ENCODE results near the gene INO80D.
A peak's percentile ranks its signal among the peaks of the same experiment; 100 is the strongest.

The INO80D gene

GRCh38 chr2:205975082-205975949, 110.7 kb downstream of the INO80D start:
- DNase-seq = no peak

DNA sequence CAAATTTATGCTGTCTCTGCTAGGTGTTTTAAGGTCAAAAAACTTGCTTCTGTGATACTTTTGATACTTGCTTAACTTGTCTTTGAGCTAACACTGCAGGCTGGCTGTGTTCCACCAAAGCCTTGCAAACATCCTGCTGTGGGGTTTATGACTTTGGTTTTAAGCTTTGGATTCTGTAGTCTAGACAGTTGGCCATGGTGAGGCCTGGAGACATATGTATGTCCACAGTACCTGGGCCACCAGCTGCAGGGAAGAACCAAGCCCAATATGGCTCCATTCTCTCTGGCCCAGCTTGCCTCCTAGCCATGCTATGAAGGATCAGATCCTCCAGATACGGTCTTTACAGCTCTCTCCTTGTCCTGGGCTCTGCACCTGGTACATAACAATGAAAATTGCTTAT, 113.9 kb downstream of the INO80D start:
- DNase-seq = no peak

GRCh38 chr2:205970348-205970747, 115.6 kb downstream of the INO80D start:
- DNase-seq = no peak

DNA sequence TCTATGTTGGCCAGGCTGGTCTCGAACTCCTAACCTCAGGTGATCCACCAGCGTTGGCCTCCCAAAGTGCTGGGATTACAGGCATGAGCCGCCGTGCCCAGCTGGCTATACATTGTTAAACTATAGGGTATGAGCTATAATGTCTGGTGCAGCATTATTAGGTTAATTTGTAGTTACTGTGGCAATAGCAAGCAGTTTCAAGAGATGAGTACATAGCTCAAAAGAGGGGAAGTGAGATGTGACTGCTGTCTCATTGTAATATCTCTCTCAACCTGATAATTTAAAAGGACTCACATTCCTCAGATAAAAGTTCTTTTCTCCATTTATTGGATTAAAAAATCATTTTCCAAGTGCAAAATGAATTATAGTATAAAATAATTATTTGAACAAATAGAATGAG, 116.4 kb downstream of the INO80D start:
- DNase-seq = no peak

GRCh38 chr2:205967391-205968075, 118.4 kb downstream of the INO80D start:
- no peak for DNase-seq

DNA sequence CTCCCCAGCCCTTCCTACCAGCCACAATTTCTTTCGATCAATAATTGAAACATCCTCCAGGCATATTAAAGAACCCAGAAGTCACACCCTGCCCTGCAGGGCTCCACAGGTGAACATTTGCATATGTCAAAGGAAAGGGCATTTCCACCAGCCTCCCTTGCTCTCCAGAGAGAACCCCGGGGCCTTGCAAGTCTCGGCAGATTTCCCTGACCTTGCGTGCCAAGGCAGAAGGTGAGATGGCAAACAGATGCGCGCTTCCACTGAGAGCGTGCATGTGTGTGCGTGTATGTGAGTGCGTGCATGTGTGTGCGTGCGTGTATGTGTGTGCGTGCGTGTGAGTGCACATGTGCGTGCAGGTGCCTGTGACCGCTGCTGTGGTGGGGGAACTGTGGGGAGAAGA, 120.3 kb downstream of the INO80D start:
- no peak for DNase-seq

DNA sequence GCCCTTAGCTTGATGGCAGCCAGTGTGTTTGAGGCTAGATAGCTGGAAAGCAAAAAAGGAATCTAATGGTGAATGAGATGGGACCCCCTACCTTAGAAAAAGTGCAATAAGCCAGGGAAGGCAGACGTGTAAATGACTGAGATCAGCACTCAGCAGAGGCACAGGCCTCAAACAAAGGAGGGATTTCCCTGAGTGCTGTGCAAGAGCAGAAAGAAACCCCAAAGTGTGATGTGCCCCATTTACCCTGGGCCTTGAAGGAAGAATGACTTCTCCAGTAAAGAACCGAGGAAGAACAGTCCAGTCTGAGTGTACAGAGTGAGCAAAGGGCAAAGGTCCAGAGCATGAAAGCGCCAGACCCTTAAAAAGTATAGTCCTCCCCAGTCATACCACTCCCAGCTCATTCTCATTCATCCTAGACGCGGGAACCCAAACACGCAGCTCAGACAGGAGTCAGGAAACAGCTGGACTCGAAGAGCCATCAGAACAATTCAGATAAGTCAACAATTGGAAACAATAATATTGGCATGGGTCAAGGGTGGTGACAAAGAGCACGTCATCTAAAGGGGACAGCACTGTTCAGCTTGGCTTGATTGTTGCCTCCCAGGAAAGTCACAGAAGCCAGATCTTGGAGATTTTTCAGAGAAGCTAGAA, 121.7 kb downstream of the INO80D start:
- DNase-seq = no peak

DNA sequence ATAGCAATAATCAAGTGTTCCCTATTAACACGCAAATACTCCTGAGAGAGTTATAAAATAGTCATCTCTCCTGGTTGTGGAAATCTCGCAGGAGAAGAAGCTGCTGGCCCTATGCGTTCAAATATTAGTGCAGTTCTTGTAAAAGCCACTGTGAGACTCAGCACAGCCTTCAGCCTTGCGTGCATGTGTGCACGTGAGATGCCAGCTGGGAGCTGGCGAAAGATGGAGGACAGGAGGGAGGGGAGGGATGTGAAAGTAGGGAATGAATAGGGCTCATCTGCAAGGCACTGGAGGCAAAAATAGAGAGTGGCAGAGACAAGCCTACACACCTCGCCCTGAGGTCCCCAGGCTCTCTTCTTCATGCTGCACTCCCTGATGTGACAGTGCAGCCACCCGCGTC, 126.5 kb downstream of the INO80D start:
- no peak for DNase-seq

DNA sequence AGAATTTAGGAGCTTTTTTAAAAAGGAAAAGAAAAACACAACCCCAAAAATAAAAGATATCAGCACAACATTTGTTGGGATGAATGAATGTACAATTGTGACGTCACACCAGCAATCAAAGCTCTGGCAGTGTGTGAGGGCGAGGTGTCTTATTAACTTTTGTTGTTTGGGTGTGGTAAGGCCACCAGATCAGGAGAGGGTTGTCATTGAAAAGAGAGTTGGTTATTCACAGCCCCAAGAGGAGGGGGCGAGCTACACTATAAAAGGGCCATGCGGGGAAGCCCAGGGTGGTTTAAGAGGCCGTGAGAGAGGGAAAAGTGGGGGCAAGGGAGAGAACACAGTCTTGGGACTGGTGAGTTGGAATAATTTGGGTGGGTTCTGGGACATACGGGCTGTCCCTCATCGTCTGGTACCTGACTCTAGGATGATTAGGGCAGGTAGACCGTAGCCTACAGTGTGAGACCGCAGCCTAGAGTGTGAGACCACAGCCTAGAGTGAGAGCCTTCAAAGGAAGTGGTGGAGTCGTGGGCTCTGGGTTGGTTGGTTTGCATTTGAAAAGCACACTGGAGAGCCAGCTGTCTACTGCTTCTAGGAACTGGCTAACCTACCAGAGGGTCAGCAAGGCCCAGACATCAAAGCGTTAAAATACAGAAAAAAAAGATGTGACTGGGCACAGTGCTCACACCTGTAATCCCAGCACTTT, 128.4 kb downstream of the INO80D start:
- no peak for DNase-seq

DNA sequence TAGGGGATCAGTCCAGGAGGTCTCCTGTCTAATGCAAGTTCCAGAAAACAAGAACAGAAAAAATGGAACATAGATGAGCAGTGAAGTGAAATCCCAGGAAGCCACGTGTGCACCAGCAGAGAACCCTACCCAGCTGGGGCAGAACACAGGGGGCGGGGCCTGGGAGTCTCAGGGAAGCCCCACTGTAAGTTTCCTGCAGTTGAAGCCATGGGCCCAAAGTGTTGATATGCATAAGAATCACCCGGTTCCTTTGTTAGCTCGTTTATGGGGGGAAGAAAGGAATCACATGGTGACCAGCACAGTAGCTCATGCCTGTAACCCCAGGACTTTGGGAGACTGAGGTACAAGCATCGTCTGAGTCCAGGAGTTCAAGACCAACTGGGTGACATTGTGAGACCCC, 131.3 kb downstream of the INO80D start:
- no peak for DNase-seq

DNA sequence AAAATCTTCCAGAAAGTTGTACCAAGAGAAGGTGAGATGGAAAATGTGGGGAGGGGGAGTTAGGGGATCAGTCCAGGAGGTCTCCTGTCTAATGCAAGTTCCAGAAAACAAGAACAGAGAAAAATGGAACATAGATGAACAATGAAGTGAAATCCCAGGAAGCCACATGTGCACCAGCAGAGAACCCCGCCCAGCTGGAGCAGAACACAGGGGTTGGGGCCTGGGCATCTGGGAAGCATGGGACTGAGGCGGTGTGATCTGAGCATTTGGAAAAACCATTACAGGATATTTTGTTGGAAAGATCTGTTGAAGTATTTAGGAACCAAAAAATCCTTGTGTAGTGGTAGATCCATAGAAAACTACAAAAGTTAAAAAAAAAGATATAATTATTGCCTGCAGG, 133.7 kb downstream of the INO80D start:
- no peak for DNase-seq

DNA sequence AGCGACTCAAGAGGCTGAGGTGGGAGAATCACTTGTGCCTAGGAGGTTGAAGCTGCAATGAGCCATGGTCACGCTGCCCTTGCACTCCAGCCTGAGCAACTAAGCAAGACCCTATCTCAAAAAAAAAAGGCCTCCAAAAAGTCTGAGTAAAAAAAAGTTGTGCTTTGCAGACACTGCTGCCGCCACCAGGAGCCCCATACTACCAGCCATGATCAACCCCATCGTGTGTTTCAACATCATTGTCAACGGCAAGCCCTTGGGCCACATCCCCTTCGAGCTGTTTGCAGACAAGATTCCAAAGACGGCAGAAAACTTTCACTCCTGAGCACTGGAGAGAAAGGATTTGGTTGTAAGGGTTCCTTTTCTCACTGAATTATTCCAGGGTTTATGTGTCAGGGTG, 137.1 kb downstream of the INO80D start:
- DNase-seq = no peak

DNA sequence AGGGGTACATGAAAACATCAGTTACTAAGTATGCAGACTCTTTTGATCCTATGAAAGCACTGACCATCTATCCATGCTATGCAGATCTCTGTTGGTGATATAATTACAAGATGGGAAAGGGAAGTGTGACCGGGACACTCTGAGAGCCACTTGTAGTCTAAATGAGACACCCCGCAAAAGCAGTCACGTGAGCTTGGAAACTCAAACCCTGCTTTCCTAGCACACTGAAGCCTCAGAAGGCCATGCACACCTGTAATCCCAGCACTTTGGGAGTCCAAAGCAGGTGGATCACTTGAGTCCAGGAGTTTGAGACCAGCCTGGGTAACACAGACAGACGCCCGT, 137.5 kb downstream of the INO80D start:
- DNase-seq = no peak

DNA sequence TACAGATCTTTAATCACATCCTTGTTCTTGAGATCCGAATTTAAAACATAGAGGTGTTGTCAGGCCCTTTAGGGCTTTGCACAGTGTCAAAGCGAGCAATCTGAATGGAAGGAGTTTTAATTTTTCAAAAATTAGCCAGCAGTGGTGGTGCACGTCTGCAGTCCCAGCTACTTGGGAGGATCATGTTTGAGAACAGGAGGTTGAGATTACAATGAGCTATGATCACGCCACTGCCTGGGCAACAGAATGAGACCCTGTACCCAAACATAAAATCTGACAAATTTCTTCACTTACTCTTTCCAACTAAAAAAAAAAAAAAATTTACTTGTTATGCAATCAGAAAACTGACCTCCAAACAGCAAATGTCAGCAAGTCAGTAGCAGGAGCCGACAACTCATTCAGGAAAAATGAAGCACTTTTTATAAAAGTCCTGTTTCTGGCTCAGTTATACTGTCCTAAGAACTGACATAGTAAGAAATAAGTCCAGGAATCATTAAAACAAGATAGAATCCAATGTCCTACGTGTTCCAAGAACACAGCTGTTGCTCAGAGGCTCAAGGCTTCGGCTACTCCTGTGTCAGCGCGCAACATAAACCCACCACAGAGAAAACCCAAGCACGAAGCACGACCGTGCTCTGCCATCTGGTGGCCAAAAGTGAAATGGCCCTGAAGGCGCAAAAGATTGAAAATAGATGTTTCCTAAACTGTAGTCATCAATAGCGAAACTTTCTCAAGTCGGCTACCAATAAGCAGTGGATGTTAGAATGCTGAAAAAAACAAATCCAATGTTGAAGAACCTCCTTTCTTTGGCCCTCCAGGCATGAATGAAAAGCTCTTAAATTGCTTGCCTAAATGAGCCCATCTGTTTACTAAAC, 138.1 kb downstream of the INO80D start:
- DNase-seq = peak; percentile 13

GRCh38 chr2:205946226-205946625, 139.7 kb downstream of the INO80D start:
- no peak for DNase-seq
